ENCODE measurements around the gene DOK1. TPM values are rescaled to one million over a fixed set of nuclear protein-coding genes. Genes with fewer than 3 reads are reported as not detected.

Gene DOK1
- total and polyA plus RNA-seq, 3 experiments from 2014 or later, result 24.0 to 25.2 (median 24.4) TPM

DNA sequence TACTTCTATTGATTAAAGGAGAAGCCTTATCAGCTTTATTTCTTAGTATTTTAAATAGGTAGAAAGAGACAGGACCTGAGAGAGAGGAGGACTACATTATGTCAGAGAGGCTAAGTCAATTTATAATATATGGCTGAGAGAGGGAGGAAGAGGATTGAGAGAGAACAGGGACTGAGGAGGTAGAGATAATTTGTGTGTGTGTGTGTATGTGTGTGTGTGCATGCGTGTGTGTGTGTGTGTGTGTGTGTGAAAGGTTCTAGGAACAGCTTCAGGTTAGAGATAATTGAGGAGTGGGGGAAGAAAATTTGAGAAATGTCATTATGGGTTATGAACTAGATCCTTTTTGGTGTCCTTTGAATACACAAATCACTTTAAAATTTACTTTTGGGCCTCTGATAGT is 15.2 kb downstream of the DOK1 start:
- H3K4me3 Mint-ChIP-seq, result no peak overlapping the region
- peaks cover 0 to 2% (median 0%) of the 10 kb centered on the region in 3 donors for H3K36me3 Mint-ChIP-seq
- ChIA-PET CTCF (no interaction called here), POLR2A (no interaction called here)
- Histone ChIP-seq H3K36me3 (ENCODE audit: insufficient read depth, low read length) (no peaks in the 10 kb centered on the region), H3K4me1 (ENCODE audit: insufficient read depth, low read length) (peaks cover 11% of the 10 kb centered on the region), H3K27me3 (ENCODE audit: insufficient read depth, low read length, poor library complexity, severe bottlenecking) (no peaks in the 10 kb centered on the region), H3K27ac (ENCODE audit: low read depth, low read length) (no peak overlapping the region), H3K4me3 (ENCODE audit: low read length) (no peak overlapping the region), H3K9me3 (ENCODE audit: low read length) (no peaks in the 10 kb centered on the region)
- no peak for DNase-seq
- H3K27me3 Mint-ChIP-seq, result peaks cover 18 to 20% of the 10 kb centered on the region in 2 donors
- peaks cover 13% of the 10 kb centered on the region in 3 donors for H3K4me1 Mint-ChIP-seq
- H3K9me3 Mint-ChIP-seq, result no peaks in the 10 kb centered on the region
- peak overlapping the region in 1 of 8 donors; percentile 59 for H3K27ac Mint-ChIP-seq

DNA sequence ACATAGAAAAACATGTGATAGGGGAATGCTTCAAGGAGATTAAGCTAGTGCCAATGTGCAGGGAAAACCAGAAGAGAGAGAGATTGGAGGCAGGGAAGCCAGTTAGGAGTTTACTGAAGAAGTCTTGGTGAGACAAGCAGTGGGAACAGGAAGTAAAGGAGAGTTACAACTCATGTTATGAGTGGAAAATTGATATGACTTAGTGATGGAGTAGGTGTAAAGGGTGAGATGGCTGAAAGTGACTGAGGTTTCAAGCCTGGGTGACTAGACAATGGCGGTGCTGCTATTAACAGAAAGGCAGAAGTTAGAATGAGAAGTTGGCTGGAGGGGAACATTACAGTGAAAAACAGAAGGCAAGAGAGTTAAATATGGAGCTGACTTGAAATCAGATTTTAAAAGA is 16.5 kb downstream of the DOK1 start:
- ChIA-PET CTCF (no interaction called here), POLR2A (no interaction called here)
- Histone ChIP-seq H3K27me3 (ENCODE audit: insufficient read depth, low read length, poor library complexity, severe bottlenecking) (no peaks in the 10 kb centered on the region), H3K27ac (ENCODE audit: low read depth, low read length) (no peak overlapping the region), H3K36me3 (ENCODE audit: insufficient read depth, low read length) (no peaks in the 10 kb centered on the region), H3K4me3 (ENCODE audit: low read length) (no peak overlapping the region), H3K9me3 (ENCODE audit: low read length) (no peaks in the 10 kb centered on the region), H3K4me1 (ENCODE audit: insufficient read depth, low read length) (peaks cover 11% of the 10 kb centered on the region)
- Mint-ChIP-seq H3K4me1 (peaks cover 14 to 15% (median 15%) of the 10 kb centered on the region in 3 donors), H3K27me3 (peaks cover 12 to 15% of the 10 kb centered on the region in 2 donors), H3K4me3 (no peak overlapping the region), H3K36me3 (peaks cover 0 to 4% (median 0%) of the 10 kb centered on the region in 3 donors), H3K27ac (no peak overlapping the region), H3K9me3 (no peaks in the 10 kb centered on the region)
- DNase-seq, result no peak

DNA sequence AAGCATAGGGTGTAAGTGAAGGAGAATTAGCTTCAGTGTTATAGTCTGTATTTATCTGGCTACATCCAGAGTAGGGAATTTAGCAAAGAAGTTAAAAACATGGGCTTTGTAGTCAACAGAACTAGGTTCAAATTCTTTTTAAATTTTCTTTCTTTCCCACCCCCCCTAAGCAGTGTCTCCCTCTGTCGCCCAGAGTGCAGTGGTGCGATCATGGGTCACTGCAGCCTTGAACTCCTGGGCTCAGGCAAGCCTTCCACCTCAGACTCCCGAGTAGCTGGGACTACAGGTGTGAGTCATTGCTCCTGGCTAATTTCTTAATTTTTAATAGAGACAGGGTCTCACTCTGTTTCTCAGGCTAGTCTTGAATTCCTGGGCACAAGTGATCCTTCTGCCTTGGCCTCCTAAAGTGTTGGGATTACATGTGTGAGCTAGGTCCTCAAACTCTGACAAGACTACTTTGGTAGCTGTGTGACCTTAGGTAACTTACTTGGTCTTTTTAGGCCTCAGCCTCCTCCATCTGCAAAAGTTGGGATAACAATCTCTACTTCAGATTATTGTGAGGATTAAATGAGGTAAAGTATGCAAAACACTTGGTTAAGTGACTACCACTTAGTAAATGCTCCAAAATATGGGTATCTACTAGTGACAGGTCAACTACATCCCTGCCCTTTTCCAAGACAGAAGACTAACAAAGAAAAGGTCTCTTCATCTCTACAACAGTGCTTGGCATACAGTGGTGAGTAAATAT is 17.8 kb downstream of the DOK1 start:
- Histone ChIP-seq H3K4me1 (ENCODE audit: insufficient read depth, low read length) (peaks cover 11% of the 10 kb centered on the region), H3K9me3 (ENCODE audit: low read length) (no peaks in the 10 kb centered on the region)

DNA sequence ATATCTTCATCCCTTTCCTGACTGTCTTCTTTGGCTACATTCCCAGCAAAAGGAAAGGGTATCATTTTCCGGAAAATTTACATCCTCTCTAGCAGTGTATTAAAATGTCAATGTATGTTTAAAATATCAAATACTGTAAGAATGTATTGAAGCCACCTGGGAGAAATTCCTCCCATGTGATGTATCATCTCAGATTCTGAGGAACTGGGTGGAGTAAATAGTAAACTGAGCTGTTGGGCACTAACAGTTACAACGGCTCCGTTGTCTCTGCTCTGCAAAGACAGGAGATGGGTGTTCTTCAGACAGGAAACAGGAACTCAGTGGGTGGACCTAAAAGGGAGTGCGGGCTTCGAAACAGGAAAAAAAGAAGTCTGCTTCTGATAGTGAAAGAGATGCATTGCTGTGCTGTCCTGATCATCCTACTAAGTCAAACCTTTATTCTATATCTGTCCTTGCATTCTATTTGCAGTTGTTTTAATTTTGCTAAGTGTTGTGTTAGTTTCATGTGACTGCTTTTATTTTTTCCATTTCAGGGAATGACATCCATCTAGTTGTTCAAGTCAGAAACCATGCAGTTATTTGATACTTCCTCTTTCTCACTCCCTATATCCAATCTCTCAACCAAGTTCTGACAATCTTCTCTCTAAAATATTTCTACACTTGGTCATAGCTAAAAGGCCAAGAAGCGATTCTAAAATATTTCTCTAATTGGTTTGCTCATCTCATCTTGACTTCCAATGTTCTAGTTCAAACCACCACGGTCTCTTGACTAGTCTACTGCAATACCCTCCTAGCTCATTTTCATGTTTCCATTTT is 19.4 kb downstream of the DOK1 start:
- DNase-seq, result peak in 1 of 5 donors; percentile 39
- Histone ChIP-seq H3K27ac (ENCODE audit: low read depth, low read length) (no peak overlapping the region), H3K4me1 (ENCODE audit: insufficient read depth, low read length) (peaks cover 11% of the 10 kb centered on the region), H3K27me3 (ENCODE audit: insufficient read depth, low read length, poor library complexity, severe bottlenecking) (no peaks in the 10 kb centered on the region), H3K36me3 (ENCODE audit: insufficient read depth, low read length) (no peaks in the 10 kb centered on the region), H3K9me3 (ENCODE audit: low read length) (no peaks in the 10 kb centered on the region), H3K4me3 (ENCODE audit: low read length) (peak overlapping the region; percentile 22)
- Mint-ChIP-seq H3K9me3 (no peaks in the 10 kb centered on the region), H3K4me3 (peak overlapping the region in 6 of 7 donors; percentile 30 to 72 (median 64)), H3K36me3 (peaks cover 0 to 4% (median 0%) of the 10 kb centered on the region in 3 donors), H3K27me3 (no peaks in the 10 kb centered on the region), H3K27ac (peak overlapping the region; percentile 15 to 87 (median 76)), H3K4me1 (peaks cover 14 to 15% (median 15%) of the 10 kb centered on the region in 3 donors)
- CTCF ChIA-PET, result interaction anchor here (1.3 to 2.0 kb wide), 2 partner anchors 13 to 239 kb away, joined by 3 to 7 read pairs; no protein-coding TSS in a partner anchor
- POLR2A ChIA-PET, result no interaction called here

More for the DNA sequence above, 17.8 kb downstream of the DOK1 start:
- peaks cover 0 to 4% (median 0%) of the 10 kb centered on the region in 3 donors for H3K36me3 Mint-ChIP-seq
- H3K4me3 ChIP-seq (ENCODE audit: low read length), result no peak overlapping the region
- ChIA-PET CTCF (interaction anchor here (1.3 kb wide), 1 partner anchor 237 kb away, joined by 3 read pairs; no protein-coding TSS in a partner anchor), POLR2A (no interaction called here)
- DNase-seq, result no peak
- H3K27me3 ChIP-seq (ENCODE audit: insufficient read depth, low read length, poor library complexity, severe bottlenecking), result no peaks in the 10 kb centered on the region
- H3K27ac Mint-ChIP-seq, result peak overlapping the region in 1 of 8 donors; percentile 23
- H3K27ac ChIP-seq (ENCODE audit: low read depth, low read length), result no peak overlapping the region
- no peak overlapping the region for H3K4me3 Mint-ChIP-seq
- H3K4me1 Mint-ChIP-seq, result peaks cover 14 to 15% (median 15%) of the 10 kb centered on the region in 3 donors
- no peaks in the 10 kb centered on the region for H3K9me3 Mint-ChIP-seq
- no peaks in the 10 kb centered on the region for H3K36me3 ChIP-seq (ENCODE audit: insufficient read depth, low read length)
- peaks cover 9 to 10% of the 10 kb centered on the region in 2 donors for H3K27me3 Mint-ChIP-seq

DNA sequence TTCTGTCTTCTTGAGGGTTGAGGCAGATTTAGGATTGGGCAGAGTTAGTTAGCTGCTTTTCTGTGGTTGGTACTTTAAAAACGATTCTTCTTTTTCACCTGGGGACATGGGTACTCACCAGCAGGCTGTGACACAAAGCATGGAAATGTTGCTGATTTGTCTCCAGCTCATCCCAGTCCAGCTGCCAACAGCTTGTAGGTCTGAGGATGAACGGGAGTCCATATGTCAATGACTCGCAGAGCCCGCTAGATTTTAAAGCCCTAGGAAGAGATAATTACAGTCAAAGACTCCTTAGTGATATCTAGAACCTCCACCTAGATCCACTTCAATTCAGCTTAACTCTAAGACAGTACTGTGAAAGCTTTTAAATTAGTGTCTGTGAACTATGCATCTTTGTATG is 20.8 kb downstream of the DOK1 start:
- CTCF ChIA-PET, result interaction anchor here (2.0 kb wide), 1 partner anchor 12 kb away, joined by 7 read pairs; no protein-coding TSS in a partner anchor
- no peak overlapping the region for H3K4me3 ChIP-seq (ENCODE audit: low read length)
- peaks cover 0 to 4% (median 0%) of the 10 kb centered on the region in 3 donors for H3K36me3 Mint-ChIP-seq
- H3K27ac ChIP-seq (ENCODE audit: low read depth, low read length), result no peak overlapping the region
- H3K27me3 ChIP-seq (ENCODE audit: insufficient read depth, low read length, poor library complexity, severe bottlenecking), result no peaks in the 10 kb centered on the region
- POLR2A ChIA-PET, result no interaction called here
- no peaks in the 10 kb centered on the region for H3K9me3 Mint-ChIP-seq
- H3K4me1 Mint-ChIP-seq, result peaks cover 14 to 15% (median 15%) of the 10 kb centered on the region in 3 donors
- no peak for DNase-seq
- peaks cover 11% of the 10 kb centered on the region for H3K4me1 ChIP-seq (ENCODE audit: insufficient read depth, low read length)
- H3K36me3 ChIP-seq (ENCODE audit: insufficient read depth, low read length), result no peaks in the 10 kb centered on the region
- no peak overlapping the region for H3K27ac Mint-ChIP-seq
- no peaks in the 10 kb centered on the region for H3K9me3 ChIP-seq (ENCODE audit: low read length)
- H3K27me3 Mint-ChIP-seq, result peaks cover 0 to 3% of the 10 kb centered on the region in 2 donors
- H3K4me3 Mint-ChIP-seq, result no peak overlapping the region

DNA sequence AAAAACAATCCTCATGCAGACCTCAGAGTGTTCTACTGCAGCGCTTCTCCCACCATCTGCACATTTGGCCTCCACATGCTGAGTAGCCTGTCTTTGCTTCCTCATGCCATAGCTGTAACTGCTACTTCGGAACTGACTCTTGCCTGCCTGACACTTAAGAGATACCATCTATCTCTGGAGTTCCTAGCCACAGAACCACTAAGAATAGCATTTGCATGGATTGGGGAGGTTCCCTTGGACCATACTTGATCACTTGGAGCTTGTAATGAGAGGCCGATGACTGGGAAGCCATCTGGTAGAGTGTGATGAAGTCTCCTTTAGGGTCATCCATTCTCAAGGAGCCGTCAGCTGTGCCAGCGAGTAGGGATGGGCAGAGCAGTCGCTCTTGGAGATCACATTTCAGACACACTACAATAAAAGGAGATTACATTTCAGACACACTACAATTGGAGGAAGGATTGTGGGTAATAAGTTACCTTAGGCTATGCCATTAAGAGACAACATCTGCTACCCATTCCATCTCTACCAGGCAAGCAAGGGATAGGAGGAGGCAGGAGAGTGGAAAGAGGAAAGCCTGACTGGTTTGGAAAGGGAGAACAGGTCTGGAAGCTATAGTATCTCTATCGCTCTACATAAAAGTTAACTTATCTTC is 21.8 kb downstream of the DOK1 start:
- CTCF ChIA-PET, result interaction anchor here (1.2 to 1.3 kb wide), 2 partner anchors 10 to 184 kb away, joined by 3 to 4 read pairs; no protein-coding TSS in a partner anchor
- H3K4me3 ChIP-seq (ENCODE audit: low read length), result no peak overlapping the region
- H3K36me3 ChIP-seq (ENCODE audit: insufficient read depth, low read length), result no peaks in the 10 kb centered on the region
- H3K27me3 ChIP-seq (ENCODE audit: insufficient read depth, low read length, poor library complexity, severe bottlenecking), result no peaks in the 10 kb centered on the region
- H3K9me3 Mint-ChIP-seq, result no peaks in the 10 kb centered on the region
- no peaks in the 10 kb centered on the region for H3K9me3 ChIP-seq (ENCODE audit: low read length)
- no peak overlapping the region for H3K4me3 Mint-ChIP-seq
- DNase-seq, result no peak
- H3K36me3 Mint-ChIP-seq, result peaks cover 0 to 4% (median 0%) of the 10 kb centered on the region in 3 donors
- H3K4me1 ChIP-seq (ENCODE audit: insufficient read depth, low read length), result peaks cover 11% of the 10 kb centered on the region
- H3K27ac Mint-ChIP-seq, result peak overlapping the region in 1 of 8 donors; percentile 24
- H3K27ac ChIP-seq (ENCODE audit: low read depth, low read length), result no peak overlapping the region
- POLR2A ChIA-PET, result interaction anchor here (1.4 kb wide), 1 partner anchor 104 kb away, joined by 3 read pairs; the partner anchor contains the start of gene MRPL53
- peaks cover 14 to 15% (median 15%) of the 10 kb centered on the region in 3 donors for H3K4me1 Mint-ChIP-seq
- H3K27me3 Mint-ChIP-seq, result peaks cover 0 to 6% of the 10 kb centered on the region in 2 donors

DNA sequence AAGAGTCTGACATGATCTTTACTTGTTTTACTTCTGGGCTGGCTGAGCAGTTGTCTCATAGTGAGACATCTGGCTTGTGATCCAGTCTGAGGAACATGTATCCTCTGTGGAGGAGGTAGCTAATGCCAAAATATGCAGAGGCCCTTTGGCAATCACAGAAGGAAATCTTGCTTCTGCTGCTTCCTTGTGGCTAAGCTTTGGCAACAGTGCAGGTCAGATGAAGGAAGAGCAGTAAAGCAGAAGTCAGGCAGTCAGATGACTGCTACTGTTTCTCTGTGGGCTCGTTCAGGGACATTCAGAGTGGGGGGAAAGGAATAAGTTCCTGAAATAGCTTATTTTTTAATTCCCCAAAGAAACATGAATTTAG is 22.3 kb downstream of the DOK1 start:
- Histone ChIP-seq H3K36me3 (ENCODE audit: insufficient read depth, low read length) (no peaks in the 10 kb centered on the region), H3K4me3 (ENCODE audit: low read length) (no peak overlapping the region), H3K27ac (ENCODE audit: low read depth, low read length) (no peak overlapping the region), H3K4me1 (ENCODE audit: insufficient read depth, low read length) (peaks cover 11% of the 10 kb centered on the region), H3K27me3 (ENCODE audit: insufficient read depth, low read length, poor library complexity, severe bottlenecking) (no peaks in the 10 kb centered on the region), H3K9me3 (ENCODE audit: low read length) (no peaks in the 10 kb centered on the region)
- Mint-ChIP-seq H3K27me3 (peaks cover 0 to 6% of the 10 kb centered on the region in 2 donors), H3K4me3 (no peak overlapping the region), H3K27ac (peak overlapping the region in 1 of 8 donors; percentile 23), H3K36me3 (peaks cover 0 to 4% (median 0%) of the 10 kb centered on the region in 3 donors), H3K4me1 (peaks cover 14 to 15% (median 15%) of the 10 kb centered on the region in 3 donors), H3K9me3 (no peaks in the 10 kb centered on the region)
- POLR2A ChIA-PET, result interaction anchor here (1.4 kb wide), 1 partner anchor 105 kb away, joined by 3 read pairs; the partner anchor contains the start of gene MRPL53
- CTCF ChIA-PET, result interaction anchor here (1.2 to 1.4 kb wide), 3 partner anchors 9 to 185 kb away, joined by 3 to 4 read pairs (median 3); no protein-coding TSS in a partner anchor
- DNase-seq, result no peak
